ENCODE measurements around the gene DNAH17. TPM values are rescaled to one million over a fixed set of nuclear protein-coding genes. Genes with fewer than 3 reads are reported as not detected.

DNAH17 gene
- total and polyA plus RNA-seq, 2 of the 13 experiments (the other 11 are each of a cell fraction or from before 2014, with no cell fraction given) = 0.86 to 1.6 TPM

GRCh38 chr17:78396441-78397337 lies 180.5 kb downstream of the DNAH17 start (continued):
- TF ChIP-seq, protein P1, sequence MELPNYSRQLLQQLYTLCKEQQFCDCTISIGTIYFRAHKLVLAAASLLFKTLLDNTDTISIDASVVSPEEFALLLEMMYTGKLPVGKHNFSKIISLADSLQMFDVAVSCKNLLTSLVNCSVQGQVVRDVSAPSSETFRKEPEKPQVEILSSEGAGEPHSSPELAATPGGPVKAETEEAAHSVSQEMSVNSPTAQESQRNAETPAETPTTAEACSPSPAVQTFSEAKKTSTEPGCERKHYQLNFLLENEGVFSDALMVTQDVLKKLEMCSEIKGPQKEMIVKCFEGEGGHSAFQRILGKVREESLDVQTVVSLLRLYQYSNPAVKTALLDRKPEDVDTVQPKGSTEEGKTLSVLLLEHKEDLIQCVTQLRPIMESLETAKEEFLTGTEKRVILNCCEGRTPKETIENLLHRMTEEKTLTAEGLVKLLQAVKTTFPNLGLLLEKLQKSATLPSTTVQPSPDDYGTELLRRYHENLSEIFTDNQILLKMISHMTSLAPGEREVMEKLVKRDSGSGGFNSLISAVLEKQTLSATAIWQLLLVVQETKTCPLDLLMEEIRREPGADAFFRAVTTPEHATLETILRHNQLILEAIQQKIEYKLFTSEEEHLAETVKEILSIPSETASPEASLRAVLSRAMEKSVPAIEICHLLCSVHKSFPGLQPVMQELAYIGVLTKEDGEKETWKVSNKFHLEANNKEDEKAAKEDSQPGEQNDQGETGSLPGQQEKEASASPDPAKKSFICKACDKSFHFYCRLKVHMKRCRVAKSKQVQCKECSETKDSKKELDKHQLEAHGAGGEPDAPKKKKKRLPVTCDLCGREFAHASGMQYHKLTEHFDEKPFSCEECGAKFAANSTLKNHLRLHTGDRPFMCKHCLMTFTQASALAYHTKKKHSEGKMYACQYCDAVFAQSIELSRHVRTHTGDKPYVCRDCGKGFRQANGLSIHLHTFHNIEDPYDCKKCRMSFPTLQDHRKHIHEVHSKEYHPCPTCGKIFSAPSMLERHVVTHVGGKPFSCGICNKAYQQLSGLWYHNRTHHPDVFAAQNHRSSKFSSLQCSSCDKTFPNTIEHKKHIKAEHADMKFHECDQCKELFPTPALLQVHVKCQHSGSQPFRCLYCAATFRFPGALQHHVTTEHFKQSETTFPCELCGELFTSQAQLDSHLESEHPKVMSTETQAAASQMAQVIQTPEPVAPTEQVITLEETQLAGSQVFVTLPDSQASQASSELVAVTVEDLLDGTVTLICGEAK (IDR thresholded peaks at IDR 0.05) = no peak
- TF ChIP-seq, protein P1 (CRISPR knock-in tag; IDR thresholded peaks at IDR 0.05) = no peak
- TF ChIP-seq ZNF383 (CRISPR knock-in tag; IDR thresholded peaks at IDR 0.05; ENCODE audit: borderline replicate concordance) (no peak), SMYD3 (CRISPR knock-in tag; IDR thresholded peaks at IDR 0.05) (no peak), SOX13 (IDR thresholded peaks at IDR 0.05) (no peak), SOX13 (CRISPR knock-in tag; conservative IDR thresholded peaks at IDR 0.05 in 1 of 2, IDR thresholded peaks at IDR 0.05 in 1 of 2) (peak in 1 of 2 experiments; percentile 59; a peak in 1 of 4 replicates), PAX8 (CRISPR knock-in tag; IDR thresholded peaks at IDR 0.05; ENCODE audit: borderline replicate concordance) (no peak), SMC3 (IDR thresholded peaks at IDR 0.05; ENCODE audit: low read length) (no peak), KLF12 (CRISPR knock-in tag; IDR thresholded peaks at IDR 0.05; ENCODE audit: borderline replicate concordance) (no peak), GTF2F1 (IDR thresholded peaks at IDR 0.05; ENCODE audit: low read length) (no peak), ZNF235 (CRISPR knock-in tag; IDR thresholded peaks at IDR 0.05; ENCODE audit: borderline replicate concordance) (no peak), ZNF646 (CRISPR knock-in tag; IDR thresholded peaks at IDR 0.05) (no peak)
- TF ChIP-seq, protein P2, sequence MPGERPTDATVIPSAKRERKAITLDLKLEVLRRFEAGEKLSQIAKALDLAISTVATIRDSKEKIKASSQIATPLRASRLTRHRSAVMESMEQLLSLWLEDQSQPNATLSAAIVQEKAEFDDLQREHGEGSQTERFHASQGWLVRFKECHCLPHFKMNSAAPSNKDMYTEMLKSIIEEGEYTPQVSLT (CRISPR knock-in tag; IDR thresholded peaks at IDR 0.05; ENCODE audit: borderline replicate concordance, low read depth) = no peak

All from HepG2 (cell line).